ENCODE data around the gene UTRN.

UTRN gene

DNA sequence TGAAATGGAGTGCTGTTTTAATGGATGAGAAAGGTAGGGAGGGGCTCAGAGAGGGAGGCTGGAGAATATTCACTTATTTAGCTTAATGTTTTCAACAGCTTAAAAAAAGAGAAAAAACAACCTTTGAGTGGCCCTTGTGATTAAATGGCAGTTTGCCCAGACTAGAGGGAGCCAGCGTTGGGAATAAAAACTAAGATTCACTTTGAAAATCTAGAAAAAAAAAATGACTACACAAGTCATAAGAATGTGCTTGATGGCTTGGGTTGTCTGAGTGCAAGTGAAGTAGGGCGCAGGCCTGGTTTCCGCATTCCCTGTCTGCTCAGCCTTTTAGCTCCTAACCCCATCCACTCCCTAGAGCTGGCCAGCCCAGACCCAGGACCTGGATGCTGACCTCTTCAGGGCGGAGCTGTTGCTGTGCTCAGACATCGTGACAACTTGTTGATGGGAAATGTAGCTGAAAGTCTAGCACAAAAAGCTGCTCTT, 28.9 kb downstream of the UTRN start:
- CTCF ChIA-PET: interaction anchor here (0.6 to 0.7 kb wide), 2 partner anchors 188 to 866 kb away, joined by 3 to 6 read pairs; no protein-coding TSS in a partner anchor
- POLR2A ChIA-PET: interaction anchor here (0.6 kb wide), 1 partner anchor 14 kb away, joined by 3 read pairs; no protein-coding TSS in a partner anchor
- no peak for DNase-seq (ENCODE audit: extremely low spot score)
- TF ChIP-seq FOXA1 (IDR thresholded peaks at IDR 0.05) (no peak), FOXM1 (IDR thresholded peaks at IDR 0.05; ENCODE audit: borderline replicate concordance) (no peak), ZNF384 (IDR thresholded peaks at IDR 0.05) (no peak), SP1 (IDR thresholded peaks at IDR 0.05) (no peak), FOXK2 (IDR thresholded peaks at IDR 0.05) (no peak), ELF4 (IDR thresholded peaks at IDR 0.05) (no peak), TARDBP (IDR thresholded peaks at IDR 0.05) (no peak), BHLHE40 (IDR thresholded peaks at IDR 0.05; ENCODE audit: borderline replicate concordance) (no peak), SUZ12 (IDR thresholded peaks at IDR 0.05) (no peak), LEF1 (IDR thresholded peaks at IDR 0.05; ENCODE audit: borderline replicate concordance) (no peak), L3MBTL2 (conservative IDR thresholded peaks at IDR 0.05) (no peak), NFRKB (IDR thresholded peaks at IDR 0.05) (no peak), CTBP1 (IDR thresholded peaks at IDR 0.05; ENCODE audit: borderline replicate concordance) (no peak), ARNT (IDR thresholded peaks at IDR 0.05) (no peak), HDGF (IDR thresholded peaks at IDR 0.05; ENCODE audit: borderline replicate concordance) (no peak)
- TF ChIP-seq, protein P1, sequence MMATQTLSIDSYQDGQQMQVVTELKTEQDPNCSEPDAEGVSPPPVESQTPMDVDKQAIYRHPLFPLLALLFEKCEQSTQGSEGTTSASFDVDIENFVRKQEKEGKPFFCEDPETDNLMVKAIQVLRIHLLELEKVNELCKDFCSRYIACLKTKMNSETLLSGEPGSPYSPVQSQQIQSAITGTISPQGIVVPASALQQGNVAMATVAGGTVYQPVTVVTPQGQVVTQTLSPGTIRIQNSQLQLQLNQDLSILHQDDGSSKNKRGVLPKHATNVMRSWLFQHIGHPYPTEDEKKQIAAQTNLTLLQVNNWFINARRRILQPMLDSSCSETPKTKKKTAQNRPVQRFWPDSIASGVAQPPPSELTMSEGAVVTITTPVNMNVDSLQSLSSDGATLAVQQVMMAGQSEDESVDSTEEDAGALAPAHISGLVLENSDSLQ (IDR thresholded peaks at IDR 0.05): no peak

DNA sequence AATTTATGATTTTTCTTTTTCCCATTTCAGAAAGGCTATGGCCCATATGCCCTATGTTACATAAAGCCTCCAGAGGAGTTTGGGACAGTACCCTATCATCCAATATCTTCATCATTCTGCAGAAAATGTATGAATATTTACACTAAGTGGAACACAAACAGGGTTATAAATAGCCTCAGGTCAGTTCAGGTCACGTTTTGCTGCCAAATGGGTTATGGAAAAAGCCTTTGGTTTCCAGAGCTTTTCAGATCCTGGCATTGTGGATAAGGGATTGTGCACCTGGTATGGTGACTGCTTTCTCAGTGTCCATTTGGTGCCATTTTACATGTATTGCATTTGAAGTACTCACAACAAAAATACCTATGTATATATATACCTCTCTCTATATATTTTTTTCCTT, 29.4 kb downstream of the UTRN start:
- no peak for DNase-seq (ENCODE audit: extremely low spot score)
- CTCF ChIA-PET: interaction anchor here (0.6 to 0.7 kb wide), 2 partner anchors 188 to 867 kb away, joined by 3 to 6 read pairs; no protein-coding TSS in a partner anchor
- TF ChIP-seq ZNF384 (IDR thresholded peaks at IDR 0.05) (no peak), LEF1 (IDR thresholded peaks at IDR 0.05; ENCODE audit: borderline replicate concordance) (no peak), L3MBTL2 (conservative IDR thresholded peaks at IDR 0.05) (no peak), ARNT (IDR thresholded peaks at IDR 0.05) (no peak), FOXK2 (IDR thresholded peaks at IDR 0.05) (no peak), TARDBP (IDR thresholded peaks at IDR 0.05) (no peak), BHLHE40 (IDR thresholded peaks at IDR 0.05; ENCODE audit: borderline replicate concordance) (no peak), NFRKB (IDR thresholded peaks at IDR 0.05) (no peak), FOXM1 (IDR thresholded peaks at IDR 0.05; ENCODE audit: borderline replicate concordance) (no peak), CTBP1 (IDR thresholded peaks at IDR 0.05; ENCODE audit: borderline replicate concordance) (no peak), HDGF (IDR thresholded peaks at IDR 0.05; ENCODE audit: borderline replicate concordance) (no peak), ELF4 (IDR thresholded peaks at IDR 0.05) (no peak), SP1 (IDR thresholded peaks at IDR 0.05) (no peak), SUZ12 (IDR thresholded peaks at IDR 0.05) (no peak), FOXA1 (IDR thresholded peaks at IDR 0.05) (no peak)
- TF ChIP-seq, protein P1 (IDR thresholded peaks at IDR 0.05): no peak
- POLR2A ChIA-PET: interaction anchor here (0.6 kb wide), 1 partner anchor 14 kb away, joined by 3 read pairs; no protein-coding TSS in a partner anchor

DNA sequence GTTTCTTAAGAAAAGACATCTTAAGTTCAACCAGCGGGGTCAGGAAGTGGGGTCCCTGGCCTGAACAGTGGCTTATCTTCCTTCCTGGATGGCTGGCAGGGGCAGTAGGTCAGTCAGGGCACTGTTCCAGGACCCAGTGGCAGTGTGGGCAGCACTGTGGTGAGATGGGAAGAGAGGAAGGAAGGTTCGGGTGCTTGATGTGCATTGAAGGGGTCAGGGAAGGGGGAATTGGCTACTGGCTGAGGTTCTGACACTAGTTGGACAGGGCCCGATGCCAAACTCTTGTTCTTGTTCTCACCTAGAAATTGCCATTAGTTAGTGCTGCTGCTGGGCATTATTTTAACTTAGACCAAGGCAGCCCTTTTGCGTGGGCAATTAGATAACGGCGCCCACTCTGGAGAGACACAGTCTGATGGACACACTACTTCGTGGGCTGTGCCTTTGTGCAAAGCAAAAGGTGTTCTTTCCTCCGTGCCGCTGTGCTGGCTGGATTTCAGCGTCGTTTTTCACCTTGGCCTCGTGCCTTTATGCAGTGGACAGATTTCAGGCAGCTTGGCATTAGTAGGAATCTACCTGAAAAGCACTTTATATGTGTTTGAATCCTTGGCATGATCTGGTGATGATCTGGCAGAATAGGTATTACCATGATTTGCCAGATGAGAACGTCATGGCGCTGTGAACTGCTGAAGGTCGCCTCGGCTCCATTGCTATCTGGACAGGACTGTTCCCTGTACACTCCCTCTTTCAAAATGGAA, 30.3 kb downstream of the UTRN start:
- POLR2A ChIA-PET: no interaction called here
- no peak for DNase-seq (ENCODE audit: extremely low spot score)
- TF ChIP-seq ZNF384 (IDR thresholded peaks at IDR 0.05): no peak
- CTCF ChIA-PET: interaction anchor here (1.4 kb wide), 1 partner anchor 9 kb away, joined by 3 read pairs; no protein-coding TSS in a partner anchor

DNA sequence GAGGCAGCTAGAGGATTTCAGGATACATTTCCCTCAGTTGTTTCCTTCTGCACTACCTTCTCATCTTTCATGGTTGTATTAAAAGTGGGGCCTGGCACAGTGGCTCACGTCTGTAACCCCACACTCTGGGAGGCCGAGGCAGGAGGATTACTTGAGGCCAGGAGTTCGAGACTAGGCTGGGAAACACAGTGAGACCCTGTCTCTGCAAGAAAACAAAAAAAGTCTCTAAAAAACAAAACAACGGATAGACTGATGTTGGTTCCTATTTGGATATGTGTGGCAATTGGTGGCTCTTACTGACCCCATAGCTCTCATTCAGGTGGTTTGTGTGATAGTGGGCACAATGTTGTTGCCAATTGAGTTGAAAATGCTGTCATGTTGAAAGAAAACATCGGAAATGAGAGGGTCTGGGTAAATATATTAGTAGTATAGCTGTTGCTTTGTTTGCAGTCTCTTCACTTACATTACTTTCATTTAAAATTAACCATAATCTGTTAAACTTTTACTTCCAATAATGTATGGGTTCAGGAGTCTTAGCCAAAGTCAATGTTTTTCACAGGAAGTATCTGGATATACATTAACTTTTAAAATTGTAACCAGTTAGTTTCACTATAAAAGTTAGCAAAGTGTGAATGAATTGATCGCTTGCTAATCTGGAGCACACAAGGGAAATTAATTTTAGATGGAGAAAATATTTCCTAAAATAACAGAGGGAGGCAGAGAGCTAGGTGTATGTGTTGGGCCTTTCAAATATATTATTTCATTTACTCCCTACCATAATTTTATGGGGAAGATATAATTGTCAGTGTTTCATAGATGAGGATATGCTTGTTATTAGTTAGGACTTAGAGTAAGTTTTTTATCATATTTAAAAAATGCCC, 31.1 kb downstream of the UTRN start:
- DNase-seq (ENCODE audit: extremely low spot score): no peak
- ChIA-PET POLR2A (no interaction called here), CTCF (interaction anchor here (1.4 kb wide), 1 partner anchor 10 kb away, joined by 3 read pairs; no protein-coding TSS in a partner anchor)
- no peak for TF ChIP-seq L3MBTL2 (conservative IDR thresholded peaks at IDR 0.05)
- TF ChIP-seq, protein P1 (IDR thresholded peaks at IDR 0.05): no peak
- no peak for TF ChIP-seq ARNT (IDR thresholded peaks at IDR 0.05)
- no peak for TF ChIP-seq HDGF (IDR thresholded peaks at IDR 0.05; ENCODE audit: borderline replicate concordance)
- no peak for TF ChIP-seq SUZ12 (IDR thresholded peaks at IDR 0.05)
- no peak for TF ChIP-seq ELF4 (IDR thresholded peaks at IDR 0.05)
- TF ChIP-seq CTBP1 (IDR thresholded peaks at IDR 0.05; ENCODE audit: borderline replicate concordance): no peak
- TF ChIP-seq FOXM1 (IDR thresholded peaks at IDR 0.05; ENCODE audit: borderline replicate concordance): no peak
- TF ChIP-seq FOXK2 (IDR thresholded peaks at IDR 0.05): no peak
- no peak for TF ChIP-seq BHLHE40 (IDR thresholded peaks at IDR 0.05; ENCODE audit: borderline replicate concordance)
- TF ChIP-seq NFRKB (IDR thresholded peaks at IDR 0.05): no peak
- no peak for TF ChIP-seq LEF1 (IDR thresholded peaks at IDR 0.05; ENCODE audit: borderline replicate concordance)
- TF ChIP-seq SP1 (IDR thresholded peaks at IDR 0.05): no peak
- TF ChIP-seq ZNF384 (IDR thresholded peaks at IDR 0.05): no peak
- TF ChIP-seq TARDBP (IDR thresholded peaks at IDR 0.05): no peak
- TF ChIP-seq FOXA1 (IDR thresholded peaks at IDR 0.05): no peak

DNA sequence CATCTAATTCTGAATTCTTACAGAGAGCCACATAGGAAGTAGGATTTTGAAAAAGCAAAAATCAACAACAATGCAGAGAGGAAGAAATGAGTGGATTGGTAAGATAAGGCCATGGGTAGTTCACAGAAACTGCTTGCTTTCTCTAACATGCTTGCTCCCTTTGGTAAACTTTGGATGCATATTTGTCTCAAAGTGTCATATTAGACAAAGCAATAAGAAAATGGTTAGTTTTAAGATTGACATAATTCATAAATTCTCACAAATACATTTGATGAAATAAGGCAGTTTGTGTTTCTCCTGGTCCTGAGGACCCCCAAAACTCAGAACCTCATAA, 31.7 kb downstream of the UTRN start:
- DNase-seq (ENCODE audit: extremely low spot score): no peak
- TF ChIP-seq L3MBTL2 (conservative IDR thresholded peaks at IDR 0.05): no peak
- no peak for TF ChIP-seq FOXA1 (IDR thresholded peaks at IDR 0.05)
- TF ChIP-seq BHLHE40 (IDR thresholded peaks at IDR 0.05; ENCODE audit: borderline replicate concordance): no peak
- no peak for TF ChIP-seq SP1 (IDR thresholded peaks at IDR 0.05)
- no peak for TF ChIP-seq HDGF (IDR thresholded peaks at IDR 0.05; ENCODE audit: borderline replicate concordance)
- TF ChIP-seq, protein P1 (IDR thresholded peaks at IDR 0.05): no peak
- no peak for TF ChIP-seq CTBP1 (IDR thresholded peaks at IDR 0.05; ENCODE audit: borderline replicate concordance)
- POLR2A ChIA-PET: no interaction called here
- CTCF ChIA-PET: no interaction called here
